K562 (cell line): ENCODE data around the gene CMIP. TPM values are rescaled to one million over a fixed set of nuclear protein-coding genes. Genes with fewer than 3 reads are reported as not detected.

Source experiments
- AFF4 ChIP-seq: sonication (generic); formaldehyde crosslinking; IDR thresholded peaks from 2 replicates; pipeline ENCODE4 v1.8.0; 2023; ENCODE audit warnings: mild to moderate bottlenecking, missing genetic modification reagents
- ARID3A ChIP-seq: IDR thresholded peaks from 2 replicates; pipeline ENCODE4 v1.6.1; 2012; ENCODE audit warnings: low read depth, low read length, improper control_type of control experiment, borderline replicate concordance
- ATF7 ChIP-seq: fragments of 450-650 bp; IDR thresholded peaks from 2 replicates; pipeline ENCODE4 v1.7.1; 2014; ENCODE audit warnings: mild to moderate bottlenecking, moderate library complexity
- CUX1 ChIP-seq: fragments of 200-800 bp; sonication (Bioruptor generic); IDR thresholded peaks from 2 replicates; pipeline ENCODE4 v1.6.1; 2016; ENCODE audit warnings: missing genetic modification characterization, missing compliant biosample characterization
- ZBTB40 ChIP-seq, 2 experiments: fragments of 450-650 bp in 1 of 2; sonication (generic) in 1 of 2; formaldehyde crosslinking in 1 of 2; IDR thresholded peaks; 2 replicates each; pipeline versions ENCODE4 v1.7.1 to v1.9.0; 2016 to 2022; ENCODE audit warnings: inconsistent platforms in 1 of 2, mild to moderate bottlenecking in 1 of 2, missing genetic modification reagents in 1 of 2
- polyA plus RNA-seq, 8 experiments: library from polyadenylated mRNA; depleted of rRNA in 4 of 8; stranded (reverse) in 5 of 8; unstranded in 3 of 8; fragments of >200 nt; fragmentation: Nextera tagmentation in 2 of 8; fragmentation: Illumina TruSeq in 1 of 8; extraction: Ambion mirVana in 2 of 8; extraction: Trizol in 1 of 8; gene quantifications; 2 replicates each; pipeline versions ENCODE4 v1.2.1 to v1.2.3, GENCODE V29; 2011 to 2014; ENCODE audit warnings: inconsistent platforms in 1 of 8, missing spikeins in 1 of 8
- total RNA-seq, 7 experiments: library from RNA; depleted of rRNA in 6 of 7; stranded (reverse); fragments of >200 nt in 6 of 7; fragmentation: Illumina TruSeq in 2 of 7; extraction: Trizol in 2 of 7; gene quantifications; 2 replicates each; pipeline versions ENCODE4 v1.2.1 to v1.2.3, GENCODE V29; 2011 to 2021; ENCODE audit warnings: low replicate concordance in 1 of 7

CMIP gene
- total and polyA plus RNA-seq, 9 of the 15 experiments (the other 6 are each of a cell fraction or from before 2014, with no cell fraction given) = 0.94 to 82.5 (median 10.3) TPM

- TF ChIP-seq ZBTB40 (IDR thresholded peaks at IDR 0.05) = no peak
- TF ChIP-seq ZBTB40 (CRISPR knock-in tag; IDR thresholded peaks at IDR 0.05) = no peak
- TF ChIP-seq AFF4 (CRISPR knock-in tag) = no peak
- no peak for TF ChIP-seq ARID3A
- no peak for TF ChIP-seq CUX1 (CRISPR knock-in tag)
- no peak for TF ChIP-seq ATF7
Observed at GRCh38 chr16:81482329-81483063, 37.9 kb downstream of the CMIP start (continued).
